ENCODE results near the gene APMAP. TPM values are rescaled to one million over a fixed set of nuclear protein-coding genes. Genes with fewer than 3 reads are reported as not detected.

The APMAP gene
- total and polyA plus RNA-seq, 10 of the 15 experiments (the other 5 are each of a cell fraction or from before 2014, with no cell fraction given), result 12.1 to 60.2 (median 32.7) TPM

DNA sequence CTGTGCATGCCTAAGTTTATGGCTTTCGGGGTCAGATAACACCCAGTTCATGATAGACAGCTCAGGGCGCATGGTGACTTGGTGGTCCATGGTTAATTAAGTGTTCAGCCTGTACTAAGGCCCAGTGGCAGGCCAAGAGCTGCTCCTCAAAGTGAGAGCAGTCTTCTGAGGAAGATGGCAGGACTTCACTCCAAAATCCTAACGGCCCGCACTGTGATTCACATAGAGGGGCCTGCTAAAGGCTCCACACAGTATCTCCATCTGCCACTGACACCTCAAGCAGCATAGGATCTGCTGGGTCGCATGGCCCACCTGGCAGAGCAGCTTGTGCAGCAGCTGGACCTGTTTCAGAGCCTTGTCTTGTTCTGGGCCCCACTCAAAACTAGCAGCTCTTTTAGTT, 54.1 kb downstream of the APMAP start:
- DNase-seq (ENCODE audit: low read depth, low spot score), result no peak
- WGBS (ENCODE audit: insufficient coverage, insufficient replicate concordance, low lambda C conversion rate, missing lambda C conversion rate), result 30% methylated on average over 5 of the region's 5 CpGs
- no peaks in the 10 kb centered on the region for H3K79me2 ChIP-seq (ENCODE audit: control insufficient read depth, insufficient read depth, low read length)
- in situ Hi-C loops (cut with MboI) (no loop called here), intact Hi-C loops (cut with micrococcal nuclease; ENCODE audit: unreplicated experiment) (no loop called here)
- ATAC-seq, result no peak
- SMC1A ChIA-PET (ENCODE audit: uncharacterized antibody, unreplicated experiment), result no interaction called here
- H3K9ac ChIP-seq (ENCODE audit: control insufficient read depth, insufficient read depth, low read length), result no peak overlapping the region
- no TSS peak for BruUV-seq (replicated peaks)
- H3K9me3 ChIP-seq (replicated peaks; ENCODE audit: control insufficient read depth, insufficient read depth, low read length), result no peaks in the 10 kb centered on the region; the same call in 1 of the 3 replicates
- H3K27ac ChIP-seq (ENCODE audit: control insufficient read depth, insufficient read depth), result no peak overlapping the region
- no peak for TF ChIP-seq RELA (IDR thresholded peaks at IDR 0.05; ENCODE audit: borderline replicate concordance, partially characterized antibody)
- no peak for TF ChIP-seq GABPA (IDR thresholded peaks at IDR 0.05; ENCODE audit: low read depth)
- no peak for TF ChIP-seq CHD1 (IDR thresholded peaks at IDR 0.05; ENCODE audit: low read depth, low read length)
- no peak for TF ChIP-seq YBX1 (IDR thresholded peaks at IDR 0.05)
- no peak for TF ChIP-seq RCOR1 (conservative IDR thresholded peaks at IDR 0.05; ENCODE audit: low read depth, low read length)
- no peak for TF ChIP-seq NR2C1 (IDR thresholded peaks at IDR 0.05)
- TF ChIP-seq SMAD5 (IDR thresholded peaks at IDR 0.05; ENCODE audit: low read depth), result no peak
- no peak for TF ChIP-seq MYB (IDR thresholded peaks at IDR 0.05; ENCODE audit: borderline replicate concordance, low read depth, low read length)
- TF ChIP-seq ZNF622 (IDR thresholded peaks at IDR 0.05), result no peak
- TF ChIP-seq ZNF274 (IDR thresholded peaks at IDR 0.05; ENCODE audit: insufficient read depth, insufficient read length), result no peak
- no peak for TF ChIP-seq MEF2A (IDR thresholded peaks at IDR 0.05; ENCODE audit: insufficient read depth, low read depth, low read length)
- no peak for TF ChIP-seq ETV6 (conservative IDR thresholded peaks at IDR 0.05 in 1 of 2, IDR thresholded peaks at IDR 0.05 in 1 of 2; ENCODE audit: borderline replicate concordance in 1 of 2, low read depth in 1 of 2)
- no peak for TF ChIP-seq REST (IDR thresholded peaks at IDR 0.05; ENCODE audit: low read depth, low read length)
- no peak for TF ChIP-seq BCL11A (IDR thresholded peaks at IDR 0.05; ENCODE audit: low read depth, low read length)
- TF ChIP-seq, protein P1, sequence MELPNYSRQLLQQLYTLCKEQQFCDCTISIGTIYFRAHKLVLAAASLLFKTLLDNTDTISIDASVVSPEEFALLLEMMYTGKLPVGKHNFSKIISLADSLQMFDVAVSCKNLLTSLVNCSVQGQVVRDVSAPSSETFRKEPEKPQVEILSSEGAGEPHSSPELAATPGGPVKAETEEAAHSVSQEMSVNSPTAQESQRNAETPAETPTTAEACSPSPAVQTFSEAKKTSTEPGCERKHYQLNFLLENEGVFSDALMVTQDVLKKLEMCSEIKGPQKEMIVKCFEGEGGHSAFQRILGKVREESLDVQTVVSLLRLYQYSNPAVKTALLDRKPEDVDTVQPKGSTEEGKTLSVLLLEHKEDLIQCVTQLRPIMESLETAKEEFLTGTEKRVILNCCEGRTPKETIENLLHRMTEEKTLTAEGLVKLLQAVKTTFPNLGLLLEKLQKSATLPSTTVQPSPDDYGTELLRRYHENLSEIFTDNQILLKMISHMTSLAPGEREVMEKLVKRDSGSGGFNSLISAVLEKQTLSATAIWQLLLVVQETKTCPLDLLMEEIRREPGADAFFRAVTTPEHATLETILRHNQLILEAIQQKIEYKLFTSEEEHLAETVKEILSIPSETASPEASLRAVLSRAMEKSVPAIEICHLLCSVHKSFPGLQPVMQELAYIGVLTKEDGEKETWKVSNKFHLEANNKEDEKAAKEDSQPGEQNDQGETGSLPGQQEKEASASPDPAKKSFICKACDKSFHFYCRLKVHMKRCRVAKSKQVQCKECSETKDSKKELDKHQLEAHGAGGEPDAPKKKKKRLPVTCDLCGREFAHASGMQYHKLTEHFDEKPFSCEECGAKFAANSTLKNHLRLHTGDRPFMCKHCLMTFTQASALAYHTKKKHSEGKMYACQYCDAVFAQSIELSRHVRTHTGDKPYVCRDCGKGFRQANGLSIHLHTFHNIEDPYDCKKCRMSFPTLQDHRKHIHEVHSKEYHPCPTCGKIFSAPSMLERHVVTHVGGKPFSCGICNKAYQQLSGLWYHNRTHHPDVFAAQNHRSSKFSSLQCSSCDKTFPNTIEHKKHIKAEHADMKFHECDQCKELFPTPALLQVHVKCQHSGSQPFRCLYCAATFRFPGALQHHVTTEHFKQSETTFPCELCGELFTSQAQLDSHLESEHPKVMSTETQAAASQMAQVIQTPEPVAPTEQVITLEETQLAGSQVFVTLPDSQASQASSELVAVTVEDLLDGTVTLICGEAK (IDR thresholded peaks at IDR 0.05; ENCODE audit: borderline replicate concordance), result no peak
- TF ChIP-seq SP1 (IDR thresholded peaks at IDR 0.05; ENCODE audit: low read depth, low read length), result no peak
- POLR2A ChIA-PET, result no interaction called here
- H2AFZ ChIP-seq (ENCODE audit: control insufficient read depth, low read depth, low read length), result no peak overlapping the region
- no peak overlapping the region for H3K4me3 ChIP-seq
- no peak for FAIRE-seq
- CTCF ChIA-PET, result interaction anchor here (0.6 to 0.7 kb wide), 2 partner anchors 8 to 24 kb away, joined by 3 read pairs; no protein-coding TSS in a partner anchor
- RAD21 ChIA-PET (ENCODE audit: unreplicated experiment), result no interaction called here
- H3K4me1 ChIP-seq (ENCODE audit: control insufficient read depth, insufficient read depth, low read length), result no peaks in the 10 kb centered on the region
- H4K20me1 ChIP-seq (ENCODE audit: control insufficient read depth, insufficient read depth), result no peaks in the 10 kb centered on the region
- H3K27me3 ChIP-seq (replicated peaks in 1 of 2; ENCODE audit: control insufficient read depth in 2 of 2, insufficient read depth in 2 of 2, low read length in 1 of 2), result no peaks in the 10 kb centered on the region
- H3K4me2 ChIP-seq (ENCODE audit: control insufficient read depth, insufficient read depth), result no peak overlapping the region
- H3K36me3 ChIP-seq (ENCODE audit: control insufficient read depth in 2 of 2, insufficient read depth in 2 of 2, low read length in 1 of 2), result no peaks in the 10 kb centered on the region
